H1 (cell line): ENCODE measurements around the gene TP73. TPM values are rescaled to one million over a fixed set of nuclear protein-coding genes. Genes with fewer than 3 reads are reported as not detected.

Source experiments
- CTCF ChIA-PET: fragments of 300-600 bp; sonication (Branson Sonifier 250); formaldehyde crosslinking; loops from one replicate; lab custom pipeline; 2021; ENCODE audit not compliant: partially characterized antibody; lab: Charles Lee
- POLR2A ChIA-PET: fragments of 300-600 bp; sonication (Branson Sonifier 250); formaldehyde crosslinking; loops from one replicate; lab custom pipeline; 2021; ENCODE audit warnings: inconsistent platforms; ENCODE audit not compliant: partially characterized antibody; lab: Charles Lee
- DNase-seq, 2 experiments: peaks; one replicate each; pipeline versions ENCODE4 v3.0.0 to v3.0.0-alpha.2; 2010 to 2022; ENCODE audit warnings: low spot score in 2 of 2, low read depth in 1 of 2, mixed read lengths in 1 of 2
- FAIRE-seq: peaks from 2 replicates; lab custom pipeline; 2011; peaks lifted over from hg19 to GRCh38; lab: Jason Lieb, UNC
- H2AFZ ChIP-seq: 2 replicates; pipeline ENCODE4 v1.8.1; 2012; ENCODE audit warnings: low read length, inconsistent platforms
- H2AK5ac ChIP-seq: 2 replicates; pipeline ENCODE4 v1.6.1; 2013; ENCODE audit warnings: low read depth, low read length
- H2BK120ac ChIP-seq: replicated peaks from 2 replicates; pipeline ENCODE3; 2013; ENCODE audit warnings: low read depth, low read length, inconsistent platforms
- H2BK12ac ChIP-seq: 2 replicates; pipeline ENCODE4 v1.6.1; 2013; ENCODE audit warnings: low read depth, low read length
- H2BK15ac ChIP-seq: 2 replicates; pipeline ENCODE4 v1.6.1; 2013; ENCODE audit warnings: low read length
- H2BK20ac ChIP-seq: 2 replicates; pipeline ENCODE4 v1.6.1; 2013; ENCODE audit warnings: low read length
- H2BK5ac ChIP-seq: 2 replicates; pipeline ENCODE4 v1.6.1; 2013; ENCODE audit warnings: low read depth, low read length
- H3K14ac ChIP-seq: 2 replicates; pipeline ENCODE4 v1.6.1; 2013; ENCODE audit warnings: inconsistent platforms; ENCODE audit not compliant: insufficient read length
- H3K18ac ChIP-seq: 2 replicates; pipeline ENCODE4 v1.6.1; 2013; ENCODE audit warnings: low read length; ENCODE audit errors: extremely low read depth
- H3K23ac ChIP-seq: 2 replicates; pipeline ENCODE4 v1.6.1; 2013; ENCODE audit warnings: inconsistent platforms; ENCODE audit not compliant: insufficient read length
- H3K23me2 ChIP-seq: 2 replicates; pipeline ENCODE4 v1.6.1; 2013; ENCODE audit warnings: low read depth, low read length
- H3K27ac ChIP-seq: 2 replicates; pipeline ENCODE4 v1.6.1; 2011; ENCODE audit warnings: low read depth, low read length, inconsistent platforms
- H3K27me3 ChIP-seq, 4 experiments: replicated peaks in 1 of 4; 1 replicate in 1 of 4; 2 replicates in 3 of 4; pipeline versions ENCODE4 v1.6.1 to v1.8.1; 2011 to 2013; ENCODE audit warnings: low read length in 3 of 4, mild to moderate bottlenecking in 3 of 4, inconsistent platforms in 2 of 4, mixed read lengths in 2 of 4, moderate library complexity in 1 of 4; ENCODE audit not compliant: control insufficient read depth in 3 of 4, insufficient read depth in 3 of 4; ENCODE audit errors: extremely low read depth in 1 of 4
- H3K36me3 ChIP-seq, 4 experiments: 2 replicates each; pipeline versions ENCODE4 v1.6.1 to v1.8.1; 2011 to 2013; ENCODE audit warnings: mild to moderate bottlenecking in 4 of 4, low read length in 3 of 4, moderate library complexity in 2 of 4, control low read depth in 1 of 4, inconsistent platforms in 1 of 4; ENCODE audit not compliant: insufficient read depth in 4 of 4, control insufficient read depth in 2 of 4
- H3K4ac ChIP-seq: replicated peaks from 2 replicates; pipeline ENCODE3; 2013; ENCODE audit warnings: low read length, low read depth, mixed read lengths, inconsistent platforms; ENCODE audit not compliant: insufficient read length
- H3K4me1 ChIP-seq, 4 experiments: replicated peaks in 1 of 4; 1 replicate in 1 of 4; 2 replicates in 3 of 4; pipeline versions ENCODE4 v1.6.1 to v1.8.1; 2011 to 2013; ENCODE audit warnings: low read length in 3 of 4, inconsistent platforms in 2 of 4, mixed read lengths in 1 of 4; ENCODE audit not compliant: insufficient read depth in 4 of 4, control insufficient read depth in 3 of 4
- H3K4me2 ChIP-seq, 2 experiments: 2 replicates each; pipeline versions ENCODE4 v1.6.1 to v1.8.1; 2011 to 2013; ENCODE audit warnings: low read depth in 2 of 2, low read length in 2 of 2, control low read depth in 1 of 2, inconsistent platforms in 1 of 2, mild to moderate bottlenecking in 1 of 2; ENCODE audit not compliant: insufficient read depth in 1 of 2
- H3K4me3 ChIP-seq, 4 experiments: fragments of 200-600, 300-600 bp in 1 of 4; sonication (generic), shearing (Covaris generic), sonication (Bioruptor Twin) in 1 of 4; 2 replicates each; pipeline versions ENCODE4 v1.5.1 to v1.8.1; 2011 to 2016; ENCODE audit warnings: low read length in 4 of 4, low read depth in 3 of 4, control low read depth in 2 of 4, inconsistent platforms in 2 of 4, mild to moderate bottlenecking in 2 of 4, mixed read lengths in 1 of 4, moderate library complexity in 1 of 4; ENCODE audit not compliant: insufficient read depth in 2 of 4; ENCODE audit errors: extremely low read depth in 1 of 4
- H3K56ac ChIP-seq: replicated peaks from 2 replicates; pipeline ENCODE3; 2013; ENCODE audit warnings: low read depth, mild to moderate bottlenecking, mixed read lengths, low read length, inconsistent platforms; ENCODE audit not compliant: insufficient read length
- H3K79me1 ChIP-seq: 2 replicates; pipeline ENCODE4 v1.6.1; 2013; ENCODE audit warnings: low read depth, low read length, control low read depth
- H3K79me2 ChIP-seq, 2 experiments: 2 replicates each; pipeline versions ENCODE4 v1.6.1 to v1.8.1; 2012 to 2013; ENCODE audit warnings: low read length in 2 of 2, mild to moderate bottlenecking in 2 of 2, inconsistent platforms in 1 of 2; ENCODE audit not compliant: insufficient read depth in 2 of 2, control insufficient read depth in 1 of 2
- H3K9ac ChIP-seq, 4 experiments: replicated peaks in 1 of 4; 1 replicate in 1 of 4; 2 replicates in 3 of 4; pipeline versions ENCODE4 v1.6.1 to v1.8.1; 2011 to 2013; ENCODE audit warnings: low read depth in 3 of 4, low read length in 3 of 4, control low read depth in 2 of 4, mild to moderate bottlenecking in 2 of 4, moderate library complexity in 2 of 4, inconsistent platforms in 1 of 4; ENCODE audit errors: extremely low read depth in 1 of 4
- H3K9me3 ChIP-seq, 2 experiments: 2 replicates each; pipeline versions ENCODE4 v1.6.1 to v1.8.1; 2012 to 2013; ENCODE audit warnings: mild to moderate bottlenecking in 2 of 2, moderate library complexity in 2 of 2, control low read depth in 1 of 2, inconsistent platforms in 1 of 2, low read depth in 1 of 2, low read length in 1 of 2, mixed read lengths in 1 of 2; ENCODE audit not compliant: insufficient read depth in 2 of 2
- H4K20me1 ChIP-seq, 2 experiments: replicated peaks in 1 of 2; 2 replicates each; pipeline versions ENCODE3 to v1.8.1; 2011 to 2013; ENCODE audit warnings: inconsistent platforms in 2 of 2, low read length in 2 of 2, mild to moderate bottlenecking in 1 of 2; ENCODE audit not compliant: insufficient read depth in 2 of 2, control insufficient read depth in 1 of 2
- H4K5ac ChIP-seq: 2 replicates; pipeline ENCODE4 v1.6.1; 2013; ENCODE audit warnings: low read length, low read depth, mixed read lengths, inconsistent platforms; ENCODE audit not compliant: insufficient read length
- H4K8ac ChIP-seq: 2 replicates; pipeline ENCODE4 v1.8.0; 2013; ENCODE audit warnings: mild to moderate bottlenecking, moderate library complexity, low read length, inconsistent platforms; ENCODE audit not compliant: insufficient read depth; ENCODE audit errors: extremely low read depth
- H4K91ac ChIP-seq: replicated peaks from 2 replicates; pipeline ENCODE3; 2013; ENCODE audit warnings: low read length, mixed read lengths, inconsistent platforms; ENCODE audit not compliant: insufficient read length
- BCL11A ChIP-seq, 2 experiments: IDR thresholded peaks; one replicate each; pipeline ENCODE4 v1.6.1; 2011; ENCODE audit warnings: low read depth in 2 of 2, low read length in 2 of 2, mild to moderate bottlenecking in 2 of 2
- BRCA1 ChIP-seq: IDR thresholded peaks from 2 replicates; pipeline ENCODE4 v1.6.1; 2012; ENCODE audit warnings: low read depth, low read length, improper control_type of control experiment
- JUND ChIP-seq: IDR thresholded peaks from 2 replicates; pipeline ENCODE4 v1.6.1; 2011; ENCODE audit warnings: mild to moderate bottlenecking, improper control_type of control experiment, low read length
- WGBS, 2 experiments: shearing (Covaris generic) in 1 of 2; methylation state at CpG; one replicate each; pipeline versions ENCODE4 v1.1.6 to v1.1.7; 2013 to 2015; ENCODE audit warnings: low lambda C conversion rate in 2 of 2, mixed read lengths in 2 of 2, inconsistent platforms in 1 of 2, low coverage in 1 of 2, missing lambda C conversion rate in 1 of 2; ENCODE audit not compliant: insufficient replicate concordance in 2 of 2, insufficient coverage in 1 of 2, insufficient read length in 1 of 2; ENCODE audit errors: extremely low coverage in 1 of 2, missing lambda C conversion rate in 1 of 2; 5-methylcytosine and 5-hydroxymethylcytosine counted together
- polyA plus RNA-seq, 7 experiments: library from polyadenylated mRNA; depleted of rRNA in 3 of 7; stranded (reverse) in 5 of 7; unstranded in 2 of 7; fragments of >200 nt in 5 of 7; fragments of 200-250 nt in 2 of 7; gene quantifications; 1 replicate in 5 of 7; 2 replicates in 1 of 7; 4 replicates in 1 of 7; pipeline versions ENCODE4 v1.2.1 to v1.2.3, GENCODE V29; 2011 to 2013; ENCODE audit warnings: missing spikeins in 2 of 7, mixed read lengths in 2 of 7
- total RNA-seq: library from RNA; stranded (reverse); fragmentation: NEBNext Ultra II Directional; extraction: Animal tissue kit (Norgen Biotek cat#: 25700); gene quantifications from 2 replicates; pipeline ENCODE4 v1.2.1, GENCODE V29; 2021
- TF ChIP-seq, protein P1 (sequence below): IDR thresholded peaks from 2 replicates; pipeline ENCODE4 v1.6.1; 2012; ENCODE audit warnings: inconsistent platforms
- TF ChIP-seq, protein P2 (sequence below): IDR thresholded peaks from 2 replicates; pipeline ENCODE4 v1.6.1; 2011; ENCODE audit warnings: low read depth, mild to moderate bottlenecking, low read length; ENCODE audit not compliant: insufficient read depth

Gene TP73
- total and polyA plus RNA-seq, 2 of the 8 experiments (the other 6 are each of a cell fraction or from before 2014, with no cell fraction given) = 2.6 to 3.1 TPM

GRCh38 chr1:3742439-3743298 is 90.4 kb downstream of the TP73 start:
- Histone ChIP-seq H3K79me1 (peaks cover 23% of the 10 kb centered on the region), H2BK20ac (no peak overlapping the region), H3K56ac (no peak overlapping the region), H4K20me1 (peaks cover 8 to 45% of the 10 kb centered on the region in 2 experiments), H3K14ac (no peak overlapping the region), H2BK12ac (no peak overlapping the region), H3K27me3 (no peaks in the 10 kb centered on the region), H3K79me2 (peaks cover 0 to 31% of the 10 kb centered on the region in 2 experiments; a peak in 3 of 4 replicates), H3K27ac (no peak overlapping the region), H2BK15ac (no peak overlapping the region), H3K4ac (no peak overlapping the region), H4K91ac (no peak overlapping the region), H4K8ac (no peak overlapping the region), H3K23ac (no peak overlapping the region), H3K23me2 (peaks cover 14% of the 10 kb centered on the region), H2BK5ac (no peak overlapping the region), H2AFZ (no peak overlapping the region), H3K4me1 (peaks cover 0 to 16% (median 13%) of the 10 kb centered on the region in 4 experiments; a peak in 6 of 7 replicates), H2AK5ac (no peak overlapping the region), H3K4me2 (no peak overlapping the region), H3K9ac (no peak overlapping the region; a peak in 1 of 7 replicates), H2BK120ac (no peak overlapping the region), H4K5ac (no peak overlapping the region), H3K9me3 (no peaks in the 10 kb centered on the region), H3K4me3 (no peak overlapping the region), H3K18ac (no peak overlapping the region), H3K36me3 (peaks cover 15 to 56% (median 42%) of the 10 kb centered on the region in 4 experiments)
- TF ChIP-seq BCL11A (IDR thresholded peaks at IDR 0.05; ENCODE audit: low read depth in 2 of 2, low read length in 2 of 2) (no peak), JUND (no peak), BRCA1 (no peak)
- TF ChIP-seq, protein P1, sequence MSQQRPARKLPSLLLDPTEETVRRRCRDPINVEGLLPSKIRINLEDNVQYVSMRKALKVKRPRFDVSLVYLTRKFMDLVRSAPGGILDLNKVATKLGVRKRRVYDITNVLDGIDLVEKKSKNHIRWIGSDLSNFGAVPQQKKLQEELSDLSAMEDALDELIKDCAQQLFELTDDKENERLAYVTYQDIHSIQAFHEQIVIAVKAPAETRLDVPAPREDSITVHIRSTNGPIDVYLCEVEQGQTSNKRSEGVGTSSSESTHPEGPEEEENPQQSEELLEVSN = no peak
- TF ChIP-seq, protein P2, sequence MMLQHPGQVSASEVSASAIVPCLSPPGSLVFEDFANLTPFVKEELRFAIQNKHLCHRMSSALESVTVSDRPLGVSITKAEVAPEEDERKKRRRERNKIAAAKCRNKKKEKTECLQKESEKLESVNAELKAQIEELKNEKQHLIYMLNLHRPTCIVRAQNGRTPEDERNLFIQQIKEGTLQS = no peak
- ChIA-PET POLR2A (interaction anchor here (0.6 kb wide), 1 partner anchor 257 kb away, joined by 4 read pairs; no protein-coding TSS in a partner anchor), CTCF (interaction anchor here (0.8 to 3.1 kb wide), 3 partner anchors 18 to 290 kb away, joined by 3 to 8 read pairs (median 6); no protein-coding TSS in a partner anchor)
- no peak for FAIRE-seq
- 90% methylated on average over 24 of the region's 24 CpGs; no CpG with 5 or more reads in 1 of the 2 experiments for WGBS, 2 experiments
- no peak for DNase-seq
